ENCODE measurements around the gene CD300LB.
"Not testable (repeated sequence)": the region's sequence is repeated elsewhere in the genome, so short reads cannot be mapped to it uniquely, and the experiment has no call there.

CD300LB gene

GRCh38 chr17:74561586-74561985 lies 30.3 kb upstream of the CD300LB start:
- no peak for TF ChIP-seq CTCF (conservative IDR thresholded peaks at IDR 0.05; ENCODE audit: low read depth, low read length)
- no peak overlapping the region for H3K4me3 ChIP-seq (ENCODE audit: low read length)
- no peak for DNase-seq (ENCODE audit: low read depth)

DNA sequence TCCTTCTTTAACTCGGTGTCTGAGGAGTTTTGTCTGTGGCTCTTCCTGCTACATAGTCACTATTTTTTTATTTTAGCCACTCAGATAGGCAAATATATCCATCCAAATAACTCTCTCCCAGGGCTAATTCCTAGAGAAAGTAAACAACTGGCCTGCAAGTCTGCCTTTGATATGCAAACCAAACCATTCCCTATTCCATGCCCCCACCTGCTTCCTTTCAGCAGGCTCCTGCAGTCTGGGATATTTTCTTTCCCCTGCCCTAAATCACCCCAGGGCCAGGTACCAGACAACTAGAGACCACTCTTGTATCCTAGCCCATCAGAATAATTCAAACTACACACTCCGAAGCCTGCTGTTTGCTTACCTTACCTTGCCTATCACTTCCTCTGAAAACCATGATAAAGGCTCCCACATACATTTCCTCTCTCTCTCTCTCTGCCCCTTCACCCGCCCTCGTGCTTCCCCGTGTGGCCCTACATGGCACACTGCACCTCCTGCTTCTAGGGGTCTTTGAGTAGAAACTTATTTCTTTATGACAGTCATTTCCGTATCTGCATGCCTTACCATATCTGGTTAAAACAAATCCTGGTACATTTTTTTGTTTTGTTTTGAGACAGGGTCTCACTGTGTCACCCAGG lies 27.7 kb upstream of the CD300LB start:
- no peak overlapping the region for H3K4me3 ChIP-seq (ENCODE audit: low read length)
- DNase-seq (ENCODE audit: low read depth) = no peak
- TF ChIP-seq CTCF (conservative IDR thresholded peaks at IDR 0.05; ENCODE audit: low read depth, low read length) = no peak

DNA sequence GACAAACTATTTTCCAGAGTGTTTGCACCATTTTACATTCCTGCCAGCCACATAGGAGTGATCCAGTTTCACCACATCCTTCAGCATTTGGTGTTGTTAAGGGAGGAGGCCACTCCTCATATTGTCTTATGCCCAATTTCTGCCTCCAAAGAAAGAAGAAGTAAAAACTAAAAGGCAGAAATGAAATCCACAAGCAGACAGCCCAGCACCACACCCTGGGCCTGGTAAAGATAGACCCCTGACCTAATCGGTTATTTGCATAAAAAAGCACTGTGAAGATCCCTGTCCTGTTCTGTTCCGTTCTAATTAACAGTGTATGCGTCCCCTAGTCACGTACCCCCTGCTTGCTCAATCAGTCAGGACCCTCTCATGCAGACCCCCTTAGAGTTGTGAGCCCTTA lies 27.1 kb upstream of the CD300LB start:
- not testable (repeated sequence) for DNase-seq (ENCODE audit: low read depth); H3K4me3 ChIP-seq (ENCODE audit: low read length)

DNA sequence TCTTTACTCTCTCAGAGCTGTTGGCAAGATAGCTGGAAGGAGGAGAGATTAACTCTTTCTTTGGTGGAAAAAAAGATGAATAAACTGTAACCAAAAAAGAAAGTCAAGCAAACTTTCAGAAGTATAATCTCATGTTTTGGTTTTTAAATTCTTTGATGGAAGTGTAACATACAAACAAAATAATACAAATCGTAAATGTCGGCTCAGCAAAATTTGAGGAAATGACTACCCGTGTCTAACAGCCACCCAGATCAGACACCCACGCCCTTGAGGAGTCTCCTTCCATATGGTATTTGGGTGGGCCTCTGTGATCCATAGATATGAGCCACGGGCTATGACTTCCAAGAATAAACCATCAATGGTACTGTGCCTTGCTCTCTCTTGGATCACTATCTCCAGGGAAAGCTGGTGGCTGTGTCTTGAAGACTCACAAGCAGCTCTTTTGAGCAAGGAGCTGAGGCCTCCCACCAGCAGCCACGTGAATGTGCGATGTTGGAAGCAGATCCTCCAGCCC lies 24.2 kb upstream of the CD300LB start:
- H3K4me3 ChIP-seq (ENCODE audit: low read length) = no peak overlapping the region
- TF ChIP-seq CTCF (conservative IDR thresholded peaks at IDR 0.05; ENCODE audit: low read depth, low read length) = no peak
- DNase-seq (ENCODE audit: low read depth) = no peak

DNA sequence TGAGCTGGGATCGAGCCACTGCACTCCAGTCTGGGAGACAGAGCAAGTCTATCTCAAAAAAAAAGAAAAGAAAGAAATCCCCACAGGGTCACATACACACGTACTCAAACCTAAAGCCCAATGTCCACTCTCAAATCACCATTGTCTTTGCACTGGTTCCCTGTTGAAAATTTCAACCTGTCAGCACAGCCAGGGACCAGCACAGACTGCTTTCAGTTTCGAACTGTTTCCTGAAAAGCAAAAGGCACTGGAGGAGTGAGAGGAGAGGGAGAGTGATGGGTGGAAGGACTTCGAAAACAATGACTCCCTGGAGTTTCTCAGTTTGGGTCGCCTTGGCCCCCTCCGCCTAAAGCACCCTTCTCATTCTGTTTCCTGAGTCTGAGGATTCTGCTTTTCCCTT lies 23.6 kb upstream of the CD300LB start:
- no peak for TF ChIP-seq CTCF (conservative IDR thresholded peaks at IDR 0.05; ENCODE audit: low read depth, low read length)
- H3K4me3 ChIP-seq (ENCODE audit: low read length) = no peak overlapping the region
- DNase-seq (ENCODE audit: low read depth) = no peak

- no peak for DNase-seq (ENCODE audit: low read depth)
- H3K4me3 ChIP-seq (ENCODE audit: low read length) = no peak overlapping the region
- TF ChIP-seq CTCF (conservative IDR thresholded peaks at IDR 0.05; ENCODE audit: low read depth, low read length) = no peak
Observed at GRCh38 chr17:74552037-74552436, 20.8 kb upstream of the CD300LB start.

GRCh38 chr17:74550602-74551001 lies 19.3 kb upstream of the CD300LB start:
- no peak for TF ChIP-seq CTCF (conservative IDR thresholded peaks at IDR 0.05; ENCODE audit: low read depth, low read length)
- DNase-seq (ENCODE audit: low read depth) = no peak
- H3K4me3 ChIP-seq (ENCODE audit: low read length) = no peak overlapping the region

All from retinal pigment epithelial cell (primary cell).